Vagina (tissue), 2 donors: ENCODE measurements around the gene RIT2. TPM values are rescaled to one million over a fixed set of nuclear protein-coding genes. Genes with fewer than 3 reads are reported as not detected.

ENCODE experiments used
- DNase-seq, 2 donors: peaks; one replicate each; pipeline ENCODE4 v3.0.0-alpha.2; 2017; ENCODE audit errors: extremely low spot score in 2 of 2
- H3K27ac ChIP-seq: fragments of 200-600 bp; sonication (generic); one replicate; pipeline ENCODE4 v1.5.1; 2019
- H3K27me3 ChIP-seq: fragments of 200-600 bp; sonication (generic); one replicate; pipeline ENCODE4 v1.5.1; 2019
- H3K36me3 ChIP-seq, 2 donors: fragments of 200-600 bp; sonication (generic); one replicate each; pipeline ENCODE4 v1.5.1; 2017 to 2019
- H3K4me1 ChIP-seq: fragments of 200-600 bp; sonication (generic); one replicate; pipeline ENCODE4 v1.5.1; 2019
- H3K4me3 ChIP-seq, 2 donors: fragments of 200-600 bp; sonication (generic); 1 replicate in 1 of 2; 2 replicates in 1 of 2; pipeline ENCODE4 v1.5.1; 2016 to 2019
- H3K9me3 ChIP-seq: fragments of 200-600 bp; sonication (generic); one replicate; pipeline ENCODE4 v1.5.1; 2019
- POLR2A ChIP-seq, 2 donors: fragments of 450-650 bp; IDR thresholded peaks; one replicate each; pipeline ENCODE4 v1.6.1; 2017; ENCODE audit warnings: antibody characterized with exemption in 2 of 2, mild to moderate bottlenecking in 2 of 2, moderate library complexity in 2 of 2
- POLR2AphosphoS5 ChIP-seq, 2 donors: sonication (generic); formaldehyde crosslinking; IDR thresholded peaks; one replicate each; pipeline ENCODE4 v1.9.0; 2017; ENCODE audit warnings: antibody characterized with exemption in 2 of 2, mild to moderate bottlenecking in 2 of 2, low read depth in 1 of 2; ENCODE audit not compliant: insufficient read depth in 1 of 2
- intact Hi-C: fragments of 100-400 bp; cut with DNase I; formaldehyde crosslinking; loops from one replicate; pipeline ENCODE4 v1.15.1; 2023
- total RNA-seq: library from RNA; depleted of rRNA; stranded (reverse); fragments of >200 nt; gene quantifications from one replicate; pipeline ENCODE4 v1.2.3, GENCODE V29; 2016
- TF ChIP-seq, protein P1 (sequence below), 3 experiments: fragments of 450-650 bp in 2 of 3; fragments of 200-600 bp in 1 of 3; sonication (generic) in 1 of 3; IDR thresholded peaks; one replicate each; pipeline ENCODE4 v1.5.1; 2017 to 2019; ENCODE audit warnings: antibody characterized with exemption in 3 of 3, mild to moderate bottlenecking in 2 of 3, moderate library complexity in 2 of 3

The RIT2 gene
- total RNA-seq, 1 donor from 2014 or later: not detected

DNA sequence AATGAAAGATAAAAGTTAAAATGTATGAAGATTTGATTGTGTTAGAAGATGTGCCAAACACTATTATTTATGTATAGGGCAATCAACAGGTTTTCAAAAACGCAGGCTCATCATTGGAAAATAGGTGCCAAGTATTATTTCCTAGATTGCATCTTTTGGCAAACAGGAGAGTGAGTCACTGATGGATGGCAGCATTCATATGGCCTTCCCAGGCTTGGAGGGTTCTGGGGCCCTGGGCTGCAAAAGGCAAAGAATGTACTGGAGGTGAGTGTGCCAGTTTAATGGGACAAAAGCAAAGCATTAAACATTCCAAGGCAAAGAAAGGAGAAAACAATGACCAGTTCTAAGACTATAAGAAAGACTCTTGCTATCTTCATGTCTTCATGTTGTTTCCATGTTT is 379.4 kb downstream of the RIT2 start:
- H3K36me3 ChIP-seq: no peaks in the 10 kb centered on the region
- TF ChIP-seq, protein P1, sequence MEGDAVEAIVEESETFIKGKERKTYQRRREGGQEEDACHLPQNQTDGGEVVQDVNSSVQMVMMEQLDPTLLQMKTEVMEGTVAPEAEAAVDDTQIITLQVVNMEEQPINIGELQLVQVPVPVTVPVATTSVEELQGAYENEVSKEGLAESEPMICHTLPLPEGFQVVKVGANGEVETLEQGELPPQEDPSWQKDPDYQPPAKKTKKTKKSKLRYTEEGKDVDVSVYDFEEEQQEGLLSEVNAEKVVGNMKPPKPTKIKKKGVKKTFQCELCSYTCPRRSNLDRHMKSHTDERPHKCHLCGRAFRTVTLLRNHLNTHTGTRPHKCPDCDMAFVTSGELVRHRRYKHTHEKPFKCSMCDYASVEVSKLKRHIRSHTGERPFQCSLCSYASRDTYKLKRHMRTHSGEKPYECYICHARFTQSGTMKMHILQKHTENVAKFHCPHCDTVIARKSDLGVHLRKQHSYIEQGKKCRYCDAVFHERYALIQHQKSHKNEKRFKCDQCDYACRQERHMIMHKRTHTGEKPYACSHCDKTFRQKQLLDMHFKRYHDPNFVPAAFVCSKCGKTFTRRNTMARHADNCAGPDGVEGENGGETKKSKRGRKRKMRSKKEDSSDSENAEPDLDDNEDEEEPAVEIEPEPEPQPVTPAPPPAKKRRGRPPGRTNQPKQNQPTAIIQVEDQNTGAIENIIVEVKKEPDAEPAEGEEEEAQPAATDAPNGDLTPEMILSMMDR (IDR thresholded peaks at IDR 0.05): no peak
- TF ChIP-seq POLR2A (IDR thresholded peaks at IDR 0.05): no peak
- TF ChIP-seq POLR2AphosphoS5 (IDR thresholded peaks at IDR 0.05; ENCODE audit: insufficient read depth in 1 of 2, low read depth in 1 of 2): no peak
- no peak overlapping the region for H3K4me3 ChIP-seq
- H3K27me3 ChIP-seq: no peaks in the 10 kb centered on the region
- no peaks in the 10 kb centered on the region for H3K4me1 ChIP-seq
- H3K9me3 ChIP-seq: no peaks in the 10 kb centered on the region
- intact Hi-C loops: no loop called here
- no peak for DNase-seq
- no peak overlapping the region for H3K27ac ChIP-seq

- no peak overlapping the region for H3K27ac ChIP-seq
- H3K27me3 ChIP-seq: no peaks in the 10 kb centered on the region
- TF ChIP-seq POLR2A (IDR thresholded peaks at IDR 0.05): no peak
- TF ChIP-seq, protein P1 (IDR thresholded peaks at IDR 0.05): no peak
- H3K4me1 ChIP-seq: no peaks in the 10 kb centered on the region
- H3K36me3 ChIP-seq: no peaks in the 10 kb centered on the region
- no peak overlapping the region for H3K4me3 ChIP-seq
- H3K9me3 ChIP-seq: no peaks in the 10 kb centered on the region
- DNase-seq: no peak
- intact Hi-C loops: no loop called here
Observed at GRCh38 chr18:42734520-42734919, 381.0 kb downstream of the RIT2 start.

- Histone ChIP-seq H3K27ac (no peak overlapping the region), H3K9me3 (no peaks in the 10 kb centered on the region), H3K4me3 (no peak overlapping the region), H3K36me3 (no peaks in the 10 kb centered on the region), H3K4me1 (no peaks in the 10 kb centered on the region), H3K27me3 (no peaks in the 10 kb centered on the region)
- intact Hi-C loops: no loop called here
- TF ChIP-seq POLR2AphosphoS5 (IDR thresholded peaks at IDR 0.05; ENCODE audit: insufficient read depth in 1 of 2, low read depth in 1 of 2): no peak
- no peak for TF ChIP-seq POLR2A (IDR thresholded peaks at IDR 0.05)
- TF ChIP-seq, protein P1 (IDR thresholded peaks at IDR 0.05): no peak
- no peak for DNase-seq
Observed at GRCh38 chr18:42730272-42730671, 385.2 kb downstream of the RIT2 start.

GRCh38 chr18:42719221-42719620 is 396.3 kb downstream of the RIT2 start:
- no peak overlapping the region for H3K27ac ChIP-seq
- no peaks in the 10 kb centered on the region for H3K9me3 ChIP-seq
- no peak overlapping the region for H3K4me3 ChIP-seq
- no peaks in the 10 kb centered on the region for H3K4me1 ChIP-seq
- DNase-seq: no peak
- no peaks in the 10 kb centered on the region for H3K27me3 ChIP-seq
- intact Hi-C loops: no loop called here
- TF ChIP-seq POLR2AphosphoS5 (IDR thresholded peaks at IDR 0.05; ENCODE audit: insufficient read depth in 1 of 2, low read depth in 1 of 2) (no peak), POLR2A (IDR thresholded peaks at IDR 0.05) (no peak)
- TF ChIP-seq, protein P1 (IDR thresholded peaks at IDR 0.05): no peak
- H3K36me3 ChIP-seq: no peaks in the 10 kb centered on the region

DNA sequence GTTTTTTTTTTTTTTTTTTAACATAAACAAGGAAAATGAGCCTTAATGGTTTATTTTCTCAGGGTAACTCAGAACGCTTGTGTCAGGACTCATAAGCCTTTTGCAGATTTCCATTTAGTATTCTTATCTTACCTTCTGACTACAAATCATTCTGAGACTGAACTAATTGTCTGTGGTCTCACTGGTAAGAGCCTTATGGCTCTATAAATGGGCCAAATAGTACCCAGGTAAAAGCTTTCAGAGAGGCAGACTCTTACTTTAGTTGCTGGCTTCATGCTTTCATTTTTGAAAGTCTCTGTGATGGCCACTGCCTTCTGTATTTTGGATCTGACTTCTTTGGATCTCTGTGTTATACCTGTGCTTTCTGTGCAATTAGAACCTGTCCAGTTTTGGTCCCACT is 403.4 kb downstream of the RIT2 start:
- intact Hi-C loops: no loop called here
- H3K4me3 ChIP-seq: no peak overlapping the region
- no peak overlapping the region for H3K27ac ChIP-seq
- H3K36me3 ChIP-seq: no peaks in the 10 kb centered on the region
- DNase-seq: no peak
- H3K9me3 ChIP-seq: no peaks in the 10 kb centered on the region
- TF ChIP-seq POLR2A (IDR thresholded peaks at IDR 0.05) (no peak), POLR2AphosphoS5 (IDR thresholded peaks at IDR 0.05; ENCODE audit: insufficient read depth in 1 of 2, low read depth in 1 of 2) (no peak)
- TF ChIP-seq, protein P1 (IDR thresholded peaks at IDR 0.05): no peak
- no peaks in the 10 kb centered on the region for H3K27me3 ChIP-seq
- H3K4me1 ChIP-seq: no peaks in the 10 kb centered on the region
